ENCODE data around the gene POLN. TPM values are rescaled to one million over a fixed set of nuclear protein-coding genes. Genes with fewer than 3 reads are reported as not detected.

The POLN gene
- total RNA-seq, 2 donors from 2014 or later, result 3.8 to 15.2 TPM

DNA sequence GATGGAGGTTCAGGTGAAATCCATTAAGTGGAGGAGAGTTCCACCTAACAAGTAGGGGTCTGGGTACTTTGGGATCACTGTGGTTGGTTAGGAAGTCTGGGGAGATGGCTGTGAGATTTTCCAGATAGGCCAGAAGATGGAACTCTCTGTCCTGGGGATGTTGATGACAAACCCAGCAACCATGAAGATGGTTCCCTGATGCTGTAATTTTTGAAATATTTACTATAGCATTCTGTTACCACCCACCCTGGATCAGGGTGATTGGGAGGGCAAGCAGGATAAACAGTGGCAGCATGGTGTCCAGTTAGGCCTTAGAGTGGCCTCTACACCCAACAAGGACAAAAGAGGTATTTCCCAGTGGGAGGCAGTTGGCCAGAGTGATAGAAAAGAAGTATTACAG, 217.2 kb downstream of the POLN start:
- Histone ChIP-seq H3K4me3 (no peak overlapping the region), H3K4me1 (replicated peaks) (no peaks in the 10 kb centered on the region), H3K27ac (no peak overlapping the region), H3K9me3 (no peaks in the 10 kb centered on the region), H3K36me3 (no peaks in the 10 kb centered on the region), H3K27me3 (replicated peaks; ENCODE audit: insufficient read depth) (no peaks in the 10 kb centered on the region)
- intact Hi-C loops (cut with DNase I), result no loop called here
- TF ChIP-seq, protein P1, sequence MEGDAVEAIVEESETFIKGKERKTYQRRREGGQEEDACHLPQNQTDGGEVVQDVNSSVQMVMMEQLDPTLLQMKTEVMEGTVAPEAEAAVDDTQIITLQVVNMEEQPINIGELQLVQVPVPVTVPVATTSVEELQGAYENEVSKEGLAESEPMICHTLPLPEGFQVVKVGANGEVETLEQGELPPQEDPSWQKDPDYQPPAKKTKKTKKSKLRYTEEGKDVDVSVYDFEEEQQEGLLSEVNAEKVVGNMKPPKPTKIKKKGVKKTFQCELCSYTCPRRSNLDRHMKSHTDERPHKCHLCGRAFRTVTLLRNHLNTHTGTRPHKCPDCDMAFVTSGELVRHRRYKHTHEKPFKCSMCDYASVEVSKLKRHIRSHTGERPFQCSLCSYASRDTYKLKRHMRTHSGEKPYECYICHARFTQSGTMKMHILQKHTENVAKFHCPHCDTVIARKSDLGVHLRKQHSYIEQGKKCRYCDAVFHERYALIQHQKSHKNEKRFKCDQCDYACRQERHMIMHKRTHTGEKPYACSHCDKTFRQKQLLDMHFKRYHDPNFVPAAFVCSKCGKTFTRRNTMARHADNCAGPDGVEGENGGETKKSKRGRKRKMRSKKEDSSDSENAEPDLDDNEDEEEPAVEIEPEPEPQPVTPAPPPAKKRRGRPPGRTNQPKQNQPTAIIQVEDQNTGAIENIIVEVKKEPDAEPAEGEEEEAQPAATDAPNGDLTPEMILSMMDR (IDR thresholded peaks at IDR 0.05), result no peak
- no peak for TF ChIP-seq POLR2A (IDR thresholded peaks at IDR 0.05)
- no peak for TF ChIP-seq POLR2AphosphoS5 (IDR thresholded peaks at IDR 0.05)
- DNase-seq (ENCODE audit: low spot score), result no peak

Small RNA genes lying within 50 kb of the gene (small RNA-seq; reads per million reads assigned to genes)
- 0 reads per million in 2 donors for gene COX6B1P5

Other genes starting within 250 kb of the POLN start
- 10 to 100 TPM; 29.5 to 53.3 TPM for gene NELFA, start 233.1 kb downstream of the POLN start, total RNA-seq
- gene NAT8L, start 182.8 kb downstream of the POLN start, total RNA-seq, result 10 to 100 TPM in 1 of 2 donors, under 1 TPM in 1; 0.41 to 36.4 TPM
- gene HAUS3, start within 50 bp of the POLN start, total RNA-seq, result 10 to 100 TPM; 21.1 to 24.2 TPM
- gene MXD4, start 20.0 kb upstream of the POLN start, total RNA-seq, result 10 to 100 TPM; 63.4 to 81.1 TPM
- 10 to 100 TPM in 1 of 2 donors, 1 to 10 TPM in 1; 6.6 to 30.2 TPM for gene ZFYVE28, start 176.5 kb upstream of the POLN start, total RNA-seq
- gene CFAP99, start 176.8 kb upstream of the POLN start, total RNA-seq, result 1 to 10 TPM in 1 of 2 donors, under 1 TPM in 1; 0.18 to 7.4 TPM
- gene RNF4, start 227.0 kb upstream of the POLN start, total RNA-seq, result 10 to 100 TPM; 33.9 to 56.1 TPM